Stimulated activated CD8-positive, alpha-beta memory T cell treated with anti-CD3 and anti-CD28 coated beads, Interleukin-7, amount 100 ng/mL, for 4 hours (primary cell): ENCODE measurements around the gene OR7E24.

Experiments
- DNase-seq, 2 donors: peaks; one replicate each; pipeline ENCODE4 v3.0.0-alpha.2; 2020; ENCODE audit warnings: low read depth in 2 of 2

Gene OR7E24

GRCh38 chr19:9250630-9251029 is at the start of gene OR7E24:
Gene OR7E24 (plus strand): TSS chr19:9250930. CDS start chr19:9251044, 114 bp downstream.
- DNase-seq: no peak

GRCh38 chr19:9205501-9206113 is 45.1 kb upstream of the OR7E24 start:
- peak; percentile 34 to 44 for DNase-seq

- DNase-seq: no peak
These were observed 31.2 kb upstream of the OR7E24 start, which contains the start of gene OR7D4 for GRCh38 chr19:9219489-9219888. Gene OR7D4 (minus strand): TSS chr19:9219589. CDS start chr19:9214837, 4,752 bp downstream.

- DNase-seq: no peak
These were observed 506 bp downstream of the OR7E24 start for GRCh38 chr19:9251236-9251635.

- DNase-seq: peak in 1 of 2 donors; percentile 39
These were observed 32.8 kb downstream of the OR7E24 start for GRCh38 chr19:9283485-9283884.

- DNase-seq: no peak
These were observed 38.6 kb downstream of the OR7E24 start for GRCh38 chr19:9289231-9289884.

- no peak for DNase-seq
These were observed 44.7 kb downstream of the OR7E24 start for GRCh38 chr19:9295411-9295849.

- DNase-seq: no peak
These were observed 45.6 kb downstream of the OR7E24 start for GRCh38 chr19:9296336-9296735.
